Fibroblast of mammary gland (primary cell): ENCODE results near the gene DNAH9.
"Not testable (repeated sequence)": the region's sequence is repeated elsewhere in the genome, so short reads cannot be mapped to it uniquely, and the experiment has no call there.

Source experiments
- DNase-seq: peaks from one replicate; pipeline ENCODE4 v3.0.0-alpha.2; 2010; ENCODE audit warnings: low read depth
- H3K4me3 ChIP-seq: 2 replicates; pipeline ENCODE4 v1.5.1; 2011; ENCODE audit warnings: low read depth, mild to moderate bottlenecking, low read length, moderate library complexity; ENCODE audit not compliant: control insufficient read depth
- TF ChIP-seq, protein P1 (sequence below): conservative IDR thresholded peaks from 2 replicates; pipeline ENCODE4 v1.5.1; 2011; ENCODE audit warnings: low read depth, low read length, inconsistent platforms; ENCODE audit not compliant: control insufficient read depth, insufficient read depth

DNAH9 gene

DNA sequence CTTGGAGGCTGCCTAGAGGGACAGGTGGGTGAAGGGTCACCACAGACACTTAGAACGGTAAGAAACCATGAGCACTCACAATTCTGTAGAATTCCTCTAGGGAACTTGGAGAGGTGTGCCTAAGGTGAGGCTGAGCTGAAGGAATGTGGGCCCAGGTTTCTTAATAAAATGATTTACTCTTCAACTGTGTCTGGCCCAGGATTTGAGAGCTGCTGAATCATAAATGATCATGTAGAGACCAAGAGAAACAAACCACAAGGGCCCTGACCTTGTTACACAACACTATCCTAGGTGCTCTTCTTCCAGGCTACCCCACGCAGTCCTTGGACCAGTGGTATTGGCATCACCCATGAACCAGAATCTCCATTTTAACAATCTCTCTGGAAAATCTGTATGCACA lies 371.3 kb downstream of the DNAH9 start:
- no peak overlapping the region for H3K4me3 ChIP-seq
- DNase-seq: no peak
- TF ChIP-seq, protein P1, sequence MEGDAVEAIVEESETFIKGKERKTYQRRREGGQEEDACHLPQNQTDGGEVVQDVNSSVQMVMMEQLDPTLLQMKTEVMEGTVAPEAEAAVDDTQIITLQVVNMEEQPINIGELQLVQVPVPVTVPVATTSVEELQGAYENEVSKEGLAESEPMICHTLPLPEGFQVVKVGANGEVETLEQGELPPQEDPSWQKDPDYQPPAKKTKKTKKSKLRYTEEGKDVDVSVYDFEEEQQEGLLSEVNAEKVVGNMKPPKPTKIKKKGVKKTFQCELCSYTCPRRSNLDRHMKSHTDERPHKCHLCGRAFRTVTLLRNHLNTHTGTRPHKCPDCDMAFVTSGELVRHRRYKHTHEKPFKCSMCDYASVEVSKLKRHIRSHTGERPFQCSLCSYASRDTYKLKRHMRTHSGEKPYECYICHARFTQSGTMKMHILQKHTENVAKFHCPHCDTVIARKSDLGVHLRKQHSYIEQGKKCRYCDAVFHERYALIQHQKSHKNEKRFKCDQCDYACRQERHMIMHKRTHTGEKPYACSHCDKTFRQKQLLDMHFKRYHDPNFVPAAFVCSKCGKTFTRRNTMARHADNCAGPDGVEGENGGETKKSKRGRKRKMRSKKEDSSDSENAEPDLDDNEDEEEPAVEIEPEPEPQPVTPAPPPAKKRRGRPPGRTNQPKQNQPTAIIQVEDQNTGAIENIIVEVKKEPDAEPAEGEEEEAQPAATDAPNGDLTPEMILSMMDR: no peak

DNA sequence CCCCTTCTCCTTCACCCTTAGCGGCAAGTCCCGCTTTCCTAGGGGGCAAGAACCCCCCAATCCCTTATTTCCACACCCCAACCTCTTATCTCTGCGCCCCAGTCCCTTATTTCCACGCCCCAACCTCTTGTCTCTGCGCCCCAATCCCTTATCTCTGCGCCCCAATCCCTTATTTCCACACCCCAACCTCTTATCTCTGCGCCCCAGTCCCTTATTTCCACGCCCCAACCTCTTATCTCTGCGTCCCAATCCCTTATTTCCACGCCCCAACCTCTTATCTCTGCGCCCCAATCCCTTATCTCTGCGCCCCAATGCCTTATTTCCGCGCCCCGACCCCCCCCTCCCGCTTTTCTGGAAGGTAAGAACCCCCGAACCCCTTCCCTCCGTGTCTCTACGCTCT lies 374.5 kb downstream of the DNAH9 start:
- DNase-seq, H3K4me3 ChIP-seq: not testable (repeated sequence)

DNA sequence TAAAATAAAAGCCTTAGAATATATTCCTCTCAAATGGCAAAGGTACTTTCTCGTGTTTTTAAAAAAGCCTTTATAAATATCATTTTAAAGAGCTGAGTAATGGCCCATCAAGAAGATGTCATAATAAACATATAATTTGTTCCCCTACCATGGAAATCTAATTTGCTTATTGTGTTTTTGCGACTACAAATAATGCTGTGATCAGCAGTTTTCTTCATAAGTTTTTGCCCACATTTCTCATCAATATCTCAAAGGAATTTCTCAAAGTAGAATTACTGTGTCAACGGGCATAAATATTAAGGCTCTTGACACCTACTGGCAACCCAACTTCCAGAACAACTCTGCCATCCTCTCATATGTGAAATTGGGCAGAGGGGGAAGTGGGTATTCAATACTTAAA lies 381.5 kb downstream of the DNAH9 start:
- TF ChIP-seq, protein P1: no peak
- DNase-seq: no peak
- no peak overlapping the region for H3K4me3 ChIP-seq

DNA sequence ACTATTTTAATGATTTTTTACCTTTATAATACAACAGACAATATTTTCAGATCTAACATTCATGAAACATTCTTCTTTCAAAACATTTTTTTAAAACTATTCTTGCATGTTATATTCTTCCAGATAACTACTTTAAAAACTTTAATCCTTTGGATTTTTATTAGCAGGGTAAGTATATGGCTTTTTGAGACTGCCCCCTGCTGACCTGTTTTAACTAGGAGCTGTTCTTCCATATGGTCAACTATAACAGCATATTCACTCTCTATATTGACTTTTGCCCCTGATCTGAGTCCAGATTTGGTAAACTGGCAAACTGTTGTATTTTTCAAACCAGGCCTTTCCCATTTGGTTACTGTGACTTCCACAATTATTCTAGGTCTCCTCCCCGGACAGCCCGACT lies 382.5 kb downstream of the DNAH9 start:
- no peak overlapping the region for H3K4me3 ChIP-seq
- TF ChIP-seq, protein P1: peak; percentile 42
- DNase-seq: peak; percentile 15

DNA sequence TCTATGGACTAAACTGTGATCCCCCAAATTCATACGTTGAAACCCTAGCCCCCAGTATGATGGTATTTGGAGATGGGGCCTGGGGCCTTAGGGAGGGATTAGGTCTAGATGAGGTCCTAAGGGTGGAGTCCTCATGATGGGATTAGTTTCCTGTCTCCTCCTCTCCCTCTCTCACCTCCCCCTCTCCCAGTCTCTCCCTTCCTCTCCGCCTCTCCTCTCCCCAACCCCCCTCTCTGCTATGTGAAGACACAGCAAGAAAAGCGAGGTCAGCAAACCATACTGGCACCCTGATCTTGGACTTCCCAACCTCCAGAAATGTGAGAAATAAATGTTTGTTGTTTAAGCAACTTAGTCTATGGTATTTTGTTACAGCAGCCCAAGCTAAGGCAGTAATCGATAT lies 383.6 kb downstream of the DNAH9 start:
- TF ChIP-seq, protein P1: no peak

DNA sequence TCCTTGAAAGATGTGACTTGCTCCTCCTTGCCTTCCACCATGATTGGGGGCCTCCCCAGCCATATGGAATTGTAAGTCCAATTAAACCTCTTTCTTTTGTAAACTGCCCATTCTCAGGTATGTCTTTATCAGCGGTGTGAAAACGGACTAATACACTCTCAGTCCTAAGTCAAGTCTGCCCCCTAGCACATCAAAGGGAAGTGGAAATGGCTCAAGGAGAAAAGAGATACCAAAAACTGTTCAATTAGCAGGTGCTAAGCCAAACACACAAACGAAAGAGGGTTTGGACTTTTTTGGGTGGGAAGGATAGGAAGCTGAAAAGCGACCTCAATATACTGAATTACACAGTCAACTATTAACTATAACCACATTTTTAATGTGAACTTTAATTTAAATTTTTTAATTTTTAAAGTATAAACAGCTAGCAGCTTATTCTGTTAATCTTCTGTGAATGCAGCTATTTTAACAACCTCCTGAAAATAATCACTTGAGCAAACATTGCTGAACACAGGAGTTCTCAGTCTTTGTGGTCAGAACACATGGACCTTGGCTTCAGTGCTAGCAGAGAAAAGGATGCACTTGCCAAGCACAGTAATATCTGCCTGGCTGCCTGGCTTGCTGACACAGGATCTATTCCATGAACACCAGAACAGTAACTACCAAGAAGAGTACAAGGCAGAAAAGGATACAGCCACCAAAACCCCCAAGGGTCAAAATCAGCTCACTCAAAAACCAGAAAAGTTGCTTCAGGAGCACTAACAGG lies 388.1 kb downstream of the DNAH9 start:
- peak; percentile 34 for DNase-seq
- TF ChIP-seq, protein P1: no peak

More for the DNA sequence above, 383.6 kb downstream of the DNAH9 start:
- no peak for DNase-seq
- H3K4me3 ChIP-seq: no peak overlapping the region

DNA sequence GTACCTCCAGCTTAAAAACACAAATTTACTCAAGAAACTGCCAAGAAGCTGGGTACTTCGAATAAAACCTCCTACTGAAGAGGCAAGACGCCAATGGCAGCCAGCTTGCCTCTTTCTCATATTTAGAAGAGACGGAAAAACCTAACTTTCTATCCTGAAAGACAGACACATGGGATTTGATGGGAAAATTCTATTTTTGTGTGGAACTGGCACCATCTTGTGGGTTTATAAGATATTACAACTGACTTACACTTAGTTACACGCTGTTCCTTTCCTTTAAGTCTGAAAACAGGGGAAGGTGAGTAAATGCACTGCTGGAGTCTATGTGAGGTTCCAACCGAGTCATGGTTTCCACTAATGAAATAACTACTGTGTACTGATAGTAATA lies 388.7 kb downstream of the DNAH9 start:
- TF ChIP-seq, protein P1: peak; percentile 58
- peak; percentile 67 for DNase-seq
- H3K4me3 ChIP-seq: no peak overlapping the region

More for the DNA sequence above, 388.1 kb downstream of the DNAH9 start:
- no peak overlapping the region for H3K4me3 ChIP-seq
